Femur (tissue), 1 donor: Measurements from ENCODE around the gene SH2D3C.

Experiments used
- DNase-seq: peaks from one replicate; pipeline ENCODE4 v3.0.0-alpha.2; 2017

Gene SH2D3C

GRCh38 chr9:127778280-127779135 lies at the start of gene SH2D3C:
SH2D3C (minus strand) TSS chr9:127778666; CDS start chr9:127778627, 39 bp downstream.
- DNase-seq = peak; percentile 76

- DNase-seq = peak; percentile 20
These were observed 47.9 kb upstream of the SH2D3C start for GRCh38 chr9:127826253-127826913.

DNA sequence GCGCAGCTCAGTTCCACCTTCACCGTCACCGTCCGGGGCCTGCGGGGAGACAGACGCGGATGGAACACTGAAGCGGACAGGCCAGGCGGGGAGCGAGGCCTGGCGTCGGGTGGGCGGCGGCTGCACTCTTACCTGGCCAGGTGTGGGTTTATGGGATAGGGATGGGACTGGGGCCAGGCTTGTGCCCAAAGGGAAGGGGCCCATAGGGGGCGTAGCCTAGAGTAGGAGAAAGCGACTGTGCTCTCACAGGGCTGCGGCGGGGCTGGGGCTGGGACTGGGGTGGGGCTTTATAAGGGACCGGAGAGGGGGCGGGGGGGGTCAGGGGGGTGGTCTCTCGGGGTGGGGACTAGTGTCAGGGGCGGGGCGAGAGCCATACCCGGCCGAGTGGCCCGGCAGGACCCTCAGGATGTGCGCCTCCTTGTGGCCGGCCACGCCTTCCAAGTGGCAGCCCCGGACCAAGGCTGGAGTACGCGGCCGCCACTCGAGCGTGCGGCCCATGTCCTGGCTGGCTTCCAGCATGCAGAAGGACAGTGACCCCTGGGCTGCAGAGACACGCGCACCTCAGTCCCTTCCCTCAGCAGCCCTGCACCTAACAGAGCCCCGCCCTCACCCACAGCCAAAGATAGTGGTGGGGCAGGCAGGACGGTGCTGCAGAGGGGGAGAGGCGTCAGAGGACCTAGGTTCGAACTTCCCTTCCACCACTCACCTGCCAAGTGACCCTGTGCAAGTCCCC lies 47.0 kb upstream of the SH2D3C start:
- peak; percentile 56 for DNase-seq

- DNase-seq = no peak
These were observed 43.6 kb upstream of the SH2D3C start for GRCh38 chr9:127822108-127822507.

DNA sequence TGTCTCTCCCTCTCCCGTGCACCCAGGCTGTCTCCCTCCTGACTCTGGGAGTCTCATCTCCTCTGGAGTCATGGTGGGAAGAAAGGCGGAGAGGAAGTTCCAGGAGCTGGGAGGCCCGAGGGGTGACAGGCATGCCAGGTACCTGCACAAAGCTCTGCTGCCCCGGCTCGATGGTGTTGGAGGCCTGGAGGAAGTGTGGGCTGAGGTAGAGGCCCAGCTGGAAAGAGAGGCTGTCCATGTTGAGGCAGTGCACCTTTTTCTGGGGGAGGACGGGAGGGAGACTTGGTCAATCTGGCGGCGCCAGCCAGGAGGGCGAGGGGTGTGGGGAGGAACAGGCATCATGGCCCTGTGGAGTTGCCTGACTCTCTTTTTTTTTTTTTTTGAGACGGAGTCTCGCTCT lies 40.1 kb upstream of the SH2D3C start:
- no peak for DNase-seq

- peak; percentile 77 for DNase-seq
These were observed 39.5 kb upstream of the SH2D3C start for GRCh38 chr9:127817881-127818434.

DNA sequence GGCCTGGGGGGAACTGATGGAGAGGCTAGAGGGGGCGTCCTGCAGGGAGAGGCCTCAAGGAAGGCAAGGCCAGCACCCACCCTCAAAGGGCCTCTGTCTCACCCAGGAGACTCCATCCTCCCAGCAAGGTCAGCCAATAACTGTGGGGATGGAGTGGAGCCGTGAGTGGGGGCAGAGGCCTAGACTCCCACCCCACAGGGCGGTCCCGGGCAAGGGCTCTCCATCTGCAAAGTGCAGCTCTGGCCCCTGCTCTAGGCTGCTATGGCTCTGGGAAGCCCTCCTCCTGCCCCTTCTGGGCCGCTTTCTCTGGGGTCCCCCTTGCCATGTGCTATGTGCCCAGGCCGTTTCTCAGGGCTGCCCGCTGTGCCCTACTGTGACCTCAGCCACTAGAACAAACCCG lies 38.3 kb upstream of the SH2D3C start:
- DNase-seq = no peak

GRCh38 chr9:127816362-127816725 lies 37.9 kb upstream of the SH2D3C start:
- DNase-seq = no peak

- no peak for DNase-seq
These were observed 37.3 kb upstream of the SH2D3C start for GRCh38 chr9:127815512-127816361.

- DNase-seq = no peak
These were observed 36.4 kb upstream of the SH2D3C start for GRCh38 chr9:127814619-127815511.

DNA sequence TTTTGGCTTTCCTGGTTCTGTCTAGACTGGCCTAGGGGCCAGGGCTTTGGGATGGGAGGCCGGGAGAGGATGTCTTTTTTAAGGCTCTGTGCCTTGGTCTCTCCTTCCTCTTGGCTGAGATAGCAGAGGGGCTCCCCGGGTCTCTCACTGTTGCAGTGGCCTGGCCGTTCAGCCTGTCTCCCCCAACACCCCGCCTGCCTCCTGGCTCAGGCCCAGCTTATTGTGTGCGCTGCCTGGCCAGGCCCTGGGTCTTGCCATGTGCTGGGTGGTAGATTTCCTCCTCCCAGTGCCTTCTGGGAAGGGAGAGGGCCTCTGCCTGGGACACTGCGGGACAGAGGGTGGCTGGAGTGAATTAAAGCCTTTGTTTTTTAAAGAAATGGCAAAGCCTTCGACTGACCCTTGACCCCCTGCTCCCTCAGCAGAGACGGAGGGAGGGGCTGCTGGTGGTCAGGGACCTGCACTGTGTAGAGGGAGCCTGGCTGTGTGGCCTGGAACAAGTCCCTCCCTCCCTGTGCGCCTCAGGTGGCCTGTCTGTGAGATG lies 35.3 kb upstream of the SH2D3C start:
- DNase-seq = no peak

DNA sequence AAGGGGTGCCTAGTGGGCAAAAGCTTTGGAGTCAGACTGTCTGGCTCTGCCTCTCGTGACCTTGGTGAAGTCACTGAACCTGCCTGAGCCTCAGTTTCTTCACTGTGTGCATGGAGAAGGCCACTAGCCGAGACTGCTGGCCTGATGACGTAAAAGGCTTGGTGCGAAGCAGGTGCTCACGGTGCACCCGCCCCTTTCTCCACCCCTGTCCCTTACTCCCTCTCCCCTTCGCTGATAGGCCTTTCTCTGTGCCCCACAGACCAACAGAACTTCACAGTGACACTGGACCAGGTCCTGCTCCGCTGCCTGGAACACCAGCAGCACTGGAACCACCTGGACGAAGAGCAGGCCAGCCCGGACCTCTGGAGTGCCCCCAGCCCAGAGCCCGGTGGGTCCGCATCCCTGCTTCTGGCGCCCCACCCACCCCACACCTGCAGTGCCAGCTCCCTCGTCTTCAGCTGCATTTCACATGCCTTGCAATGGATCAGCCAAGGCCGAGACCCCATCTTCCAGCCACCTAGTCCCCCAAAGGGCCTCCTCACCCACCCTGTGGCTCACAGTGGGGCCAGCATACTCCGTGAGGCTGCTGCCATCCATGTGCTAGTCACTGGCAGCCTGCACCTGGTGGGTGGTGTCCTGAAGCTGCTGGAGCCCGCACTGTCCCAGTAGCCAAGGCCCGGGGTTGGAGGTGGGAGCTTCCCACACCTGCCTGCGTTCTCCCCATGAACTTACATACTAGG lies 34.6 kb upstream of the SH2D3C start:
- no peak for DNase-seq

GRCh38 chr9:127812011-127812410 lies 33.5 kb upstream of the SH2D3C start:
- DNase-seq = no peak

DNA sequence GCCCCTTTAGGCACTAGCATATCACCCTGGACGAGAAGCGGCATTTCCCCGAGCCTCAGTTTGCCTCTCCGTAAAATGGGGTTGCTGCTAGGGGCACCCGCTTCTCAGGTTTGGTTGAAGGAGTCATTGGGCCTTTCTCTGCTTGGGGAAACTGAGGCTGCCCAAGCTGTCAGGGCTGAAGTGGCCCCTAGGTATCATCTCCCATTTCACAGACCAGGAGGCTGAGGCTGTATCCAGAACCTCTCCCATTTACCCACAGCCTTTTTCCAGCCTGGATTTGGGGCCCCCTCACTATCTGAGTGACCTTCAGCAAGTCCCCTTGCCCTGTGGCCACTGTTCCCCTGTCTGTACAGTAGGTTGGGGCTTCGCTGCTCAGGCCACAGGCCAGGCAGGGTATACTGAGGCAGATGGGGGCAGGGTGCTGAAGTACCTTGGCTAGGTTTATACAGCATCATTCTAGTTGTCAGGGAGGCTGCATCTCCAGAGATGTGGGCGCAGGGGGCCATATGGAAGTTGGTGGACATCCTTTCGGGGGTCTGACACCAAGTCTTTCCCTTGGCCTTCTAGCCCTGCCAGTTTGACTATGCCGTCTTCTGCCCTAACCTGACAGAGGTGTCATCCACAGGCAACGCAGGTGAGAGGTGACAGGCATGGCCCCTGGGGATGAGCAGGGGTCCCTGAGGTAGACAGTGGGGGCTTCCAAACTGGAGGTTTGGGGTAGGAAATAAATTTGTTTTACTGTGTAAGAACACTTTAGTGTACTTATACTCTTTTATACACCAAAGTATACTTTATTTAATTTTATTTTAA lies 32.1 kb upstream of the SH2D3C start:
- DNase-seq = peak; percentile 17

- DNase-seq = peak; percentile 61
These were observed 31.3 kb upstream of the SH2D3C start for GRCh38 chr9:127809540-127810377.

- DNase-seq = peak; percentile 18
These were observed 30.6 kb upstream of the SH2D3C start for GRCh38 chr9:127809002-127809539.

- DNase-seq = peak; percentile 25
These were observed 30.0 kb upstream of the SH2D3C start for GRCh38 chr9:127808347-127809001.
